Measurements from ENCODE around the gene SETDB2.

The SETDB2 gene

GRCh38 chr13:49452725-49453457 lies 8.8 kb downstream of the SETDB2 start:
- in situ Hi-C loops (cut with HindIII; ENCODE audit: low pct_ligation_motif_present, low sequenced_read_pairs): no loop called here
- Histone ChIP-seq H3K27ac (no peak overlapping the region), H3K27me3 (replicated peaks) (no peaks in the 10 kb centered on the region), H3K36me3 (replicated peaks) (no peaks in the 10 kb centered on the region), H3K4me3 (ENCODE audit: low read depth, low read length) (no peak overlapping the region)
- TF ChIP-seq CTCF (IDR thresholded peaks at IDR 0.05; ENCODE audit: low read depth, low read length, missing control alignments): no peak
- no peak for DNase-seq

- in situ Hi-C loops (cut with HindIII; ENCODE audit: low pct_ligation_motif_present, low sequenced_read_pairs): no loop called here
- Histone ChIP-seq H3K36me3 (replicated peaks) (no peaks in the 10 kb centered on the region), H3K4me3 (ENCODE audit: low read depth, low read length) (no peak overlapping the region), H3K27ac (no peak overlapping the region), H3K27me3 (replicated peaks) (no peaks in the 10 kb centered on the region)
- no peak for TF ChIP-seq CTCF (IDR thresholded peaks at IDR 0.05; ENCODE audit: low read depth, low read length, missing control alignments)
- no peak for DNase-seq
These were observed 9.4 kb downstream of the SETDB2 start for GRCh38 chr13:49453465-49453864.

- in situ Hi-C loops (cut with HindIII; ENCODE audit: low pct_ligation_motif_present, low sequenced_read_pairs): no loop called here
- DNase-seq: no peak
- no peak overlapping the region for H3K4me3 ChIP-seq (ENCODE audit: low read depth, low read length)
- H3K27ac ChIP-seq: no peak overlapping the region
- no peaks in the 10 kb centered on the region for H3K27me3 ChIP-seq (replicated peaks)
- H3K36me3 ChIP-seq (replicated peaks): no peaks in the 10 kb centered on the region
- TF ChIP-seq CTCF (IDR thresholded peaks at IDR 0.05; ENCODE audit: low read depth, low read length, missing control alignments): no peak
These were observed 10.4 kb downstream of the SETDB2 start for GRCh38 chr13:49454388-49455006.

- no peaks in the 10 kb centered on the region for H3K27me3 ChIP-seq (replicated peaks)
- TF ChIP-seq CTCF (IDR thresholded peaks at IDR 0.05; ENCODE audit: low read depth, low read length, missing control alignments): no peak
- in situ Hi-C loops (cut with HindIII; ENCODE audit: low pct_ligation_motif_present, low sequenced_read_pairs): no loop called here
- H3K36me3 ChIP-seq (replicated peaks): no peaks in the 10 kb centered on the region
- DNase-seq: no peak
- H3K4me3 ChIP-seq (ENCODE audit: low read depth, low read length): no peak overlapping the region
- no peak overlapping the region for H3K27ac ChIP-seq
These were observed 10.9 kb downstream of the SETDB2 start for GRCh38 chr13:49455007-49455398.

GRCh38 chr13:49456156-49456555 lies 12.1 kb downstream of the SETDB2 start:
- DNase-seq: no peak
- H3K27ac ChIP-seq: no peak overlapping the region

More at GRCh38 chr13:49456156-49456555, 12.1 kb downstream of the SETDB2 start:
- in situ Hi-C loops (cut with HindIII; ENCODE audit: low pct_ligation_motif_present, low sequenced_read_pairs): no loop called here
- TF ChIP-seq CTCF (IDR thresholded peaks at IDR 0.05; ENCODE audit: low read depth, low read length, missing control alignments): no peak
- Histone ChIP-seq H3K4me3 (ENCODE audit: low read depth, low read length) (no peak overlapping the region), H3K36me3 (replicated peaks) (no peaks in the 10 kb centered on the region), H3K27me3 (replicated peaks) (no peaks in the 10 kb centered on the region)
